ENCODE measurements around the gene TMIE.

The TMIE gene

GRCh38 chr3:46693892-46694226 lies 7.3 kb upstream of the TMIE start:
- TF ChIP-seq CTCF (IDR thresholded peaks at IDR 0.05; ENCODE audit: low read depth, low read length, missing control alignments) = no peak
- DNase-seq (ENCODE audit: low read depth) = no peak
- in situ Hi-C loops (cut with HindIII; ENCODE audit: low sequenced_read_pairs) = loop anchor here (25.0 kb wide), 1 partner anchor 93 kb away; no protein-coding TSS in a partner anchor
- peak overlapping the region; percentile 47 for H3K4me3 ChIP-seq (ENCODE audit: low read depth, low read length)

GRCh38 chr3:46694520-46694919 lies 6.7 kb upstream of the TMIE start:
- no peak overlapping the region for H3K4me3 ChIP-seq (ENCODE audit: low read depth, low read length)
- TF ChIP-seq CTCF (IDR thresholded peaks at IDR 0.05; ENCODE audit: low read depth, low read length, missing control alignments) = no peak
- in situ Hi-C loops (cut with HindIII; ENCODE audit: low sequenced_read_pairs) = loop anchor here (25.0 kb wide), 1 partner anchor 93 kb away; no protein-coding TSS in a partner anchor
- no peak for DNase-seq (ENCODE audit: low read depth)

GRCh38 chr3:46695177-46695961 lies 5.8 kb upstream of the TMIE start:
- in situ Hi-C loops (cut with HindIII; ENCODE audit: low sequenced_read_pairs) = loop anchor here (25.0 kb wide), 1 partner anchor 92 kb away; no protein-coding TSS in a partner anchor

GRCh38 chr3:46695962-46696894 lies 5.0 kb upstream of the TMIE start:
- H3K4me3 ChIP-seq (ENCODE audit: low read depth, low read length) = no peak overlapping the region
- no peak for DNase-seq (ENCODE audit: low read depth)
- in situ Hi-C loops (cut with HindIII; ENCODE audit: low sequenced_read_pairs) = loop anchor here (25.0 kb wide), 1 partner anchor 91 kb away; no protein-coding TSS in a partner anchor
- TF ChIP-seq CTCF (IDR thresholded peaks at IDR 0.05; ENCODE audit: low read depth, low read length, missing control alignments) = no peak

More at GRCh38 chr3:46695177-46695961, 5.8 kb upstream of the TMIE start:
- TF ChIP-seq CTCF (IDR thresholded peaks at IDR 0.05; ENCODE audit: low read depth, low read length, missing control alignments) = peak; percentile 31
- DNase-seq (ENCODE audit: low read depth) = no peak
- H3K4me3 ChIP-seq (ENCODE audit: low read depth, low read length) = no peak overlapping the region

- H3K4me3 ChIP-seq (ENCODE audit: low read depth, low read length) = no peak overlapping the region
- TF ChIP-seq CTCF (IDR thresholded peaks at IDR 0.05; ENCODE audit: low read depth, low read length, missing control alignments) = no peak
- in situ Hi-C loops (cut with HindIII; ENCODE audit: low sequenced_read_pairs) = loop anchor here (25.0 kb wide), 1 partner anchor 87 kb away; no protein-coding TSS in a partner anchor
- DNase-seq (ENCODE audit: low read depth) = no peak
These were observed 1.3 kb upstream of the TMIE start for GRCh38 chr3:46699676-46700523.
